Mesothelial cell of epicardium (in vitro differentiated cells): ENCODE measurements around the gene OLFM1. TPM values are rescaled to one million over a fixed set of nuclear protein-coding genes. Genes with fewer than 3 reads are reported as not detected.

Experiments
- DNase-seq, 2 experiments: peaks; one replicate each; pipeline ENCODE4 v3.0.0; 2021; ENCODE audit warnings: low spot score in 2 of 2; ENCODE audit not compliant: unreplicated experiment in 2 of 2
- H3K27ac Mint-ChIP-seq: 2 replicates; pipeline ENCODE4 v1.8.0; 2021; ENCODE audit warnings: mixed read lengths
- H3K27me3 Mint-ChIP-seq: 2 replicates; pipeline ENCODE4 v1.8.0; 2021; ENCODE audit warnings: low read depth, mixed read lengths
- H3K36me3 Mint-ChIP-seq: 2 replicates; pipeline ENCODE4 v1.8.0; 2021; ENCODE audit warnings: mixed read lengths
- H3K4me1 Mint-ChIP-seq: 2 replicates; pipeline ENCODE4 v1.8.0; 2021; ENCODE audit warnings: mixed read lengths
- H3K4me3 Mint-ChIP-seq: 2 replicates; pipeline ENCODE4 v1.8.0; 2021; ENCODE audit warnings: mild to moderate bottlenecking, moderate library complexity, mixed read lengths
- H3K9me3 Mint-ChIP-seq: 2 replicates; pipeline ENCODE4 v1.8.0; 2021; ENCODE audit warnings: mixed read lengths
- CTCF ChIP-seq: fragments of 200-600 bp; sonication (generic); IDR thresholded peaks from one replicate; pipeline ENCODE4 v1.5.0; 2021; ENCODE audit warnings: antibody characterized with exemption; ENCODE audit not compliant: unreplicated experiment
- total RNA-seq: library from RNA; stranded (reverse); gene quantifications from 3 replicates; pipeline ENCODE4 v1.2.1, GENCODE V29; 2021

OLFM1 gene
- total RNA-seq, 1 donor from 2014 or later, result 2.0 TPM

- no peak for TF ChIP-seq CTCF
- H3K27me3 Mint-ChIP-seq, result peaks cover 49% of the 10 kb centered on the region
- no peaks in the 10 kb centered on the region for H3K4me1 Mint-ChIP-seq
- DNase-seq, result peak in 1 of 2 experiments; percentile 9
- no peaks in the 10 kb centered on the region for H3K36me3 Mint-ChIP-seq
- no peaks in the 10 kb centered on the region for H3K9me3 Mint-ChIP-seq
- no peak overlapping the region for H3K27ac Mint-ChIP-seq
- H3K4me3 Mint-ChIP-seq, result no peak overlapping the region
Observed at GRCh38 chr9:135040892-135041291, 46.6 kb upstream of the OLFM1 start.

GRCh38 chr9:135043345-135043744 lies 44.1 kb upstream of the OLFM1 start:
- TF ChIP-seq CTCF, result no peak
- no peak for DNase-seq
- Mint-ChIP-seq H3K4me3 (no peak overlapping the region), H3K36me3 (no peaks in the 10 kb centered on the region), H3K27me3 (peaks cover 39% of the 10 kb centered on the region), H3K4me1 (no peaks in the 10 kb centered on the region), H3K9me3 (no peaks in the 10 kb centered on the region), H3K27ac (no peak overlapping the region)

- no peak for TF ChIP-seq CTCF
- Mint-ChIP-seq H3K27me3 (peaks cover 36% of the 10 kb centered on the region), H3K36me3 (no peaks in the 10 kb centered on the region), H3K27ac (no peak overlapping the region), H3K4me1 (no peaks in the 10 kb centered on the region), H3K4me3 (no peak overlapping the region), H3K9me3 (no peaks in the 10 kb centered on the region)
- peak in 1 of 2 experiments; percentile 24 for DNase-seq
Observed at GRCh38 chr9:135045264-135045927, 42.1 kb upstream of the OLFM1 start.

GRCh38 chr9:135045928-135046738 lies 41.3 kb upstream of the OLFM1 start:
- Mint-ChIP-seq H3K4me3 (no peak overlapping the region), H3K36me3 (no peaks in the 10 kb centered on the region)

GRCh38 chr9:135046739-135047350 lies 40.6 kb upstream of the OLFM1 start:
- Mint-ChIP-seq H3K4me3 (no peak overlapping the region), H3K27me3 (peaks cover 32% of the 10 kb centered on the region)
- peak in 1 of 2 experiments; percentile 28 for DNase-seq

More at GRCh38 chr9:135045928-135046738, 41.3 kb upstream of the OLFM1 start:
- Mint-ChIP-seq H3K9me3 (no peaks in the 10 kb centered on the region), H3K4me1 (no peaks in the 10 kb centered on the region), H3K27me3 (peaks cover 32% of the 10 kb centered on the region), H3K27ac (no peak overlapping the region)
- TF ChIP-seq CTCF, result no peak
- peak in 1 of 2 experiments; percentile 26 for DNase-seq

More at GRCh38 chr9:135046739-135047350, 40.6 kb upstream of the OLFM1 start:
- no peak for TF ChIP-seq CTCF
- Mint-ChIP-seq H3K27ac (no peak overlapping the region), H3K36me3 (no peaks in the 10 kb centered on the region), H3K9me3 (no peaks in the 10 kb centered on the region), H3K4me1 (no peaks in the 10 kb centered on the region)
